ENCODE results near the gene MGAT3.

The MGAT3 gene

DNA sequence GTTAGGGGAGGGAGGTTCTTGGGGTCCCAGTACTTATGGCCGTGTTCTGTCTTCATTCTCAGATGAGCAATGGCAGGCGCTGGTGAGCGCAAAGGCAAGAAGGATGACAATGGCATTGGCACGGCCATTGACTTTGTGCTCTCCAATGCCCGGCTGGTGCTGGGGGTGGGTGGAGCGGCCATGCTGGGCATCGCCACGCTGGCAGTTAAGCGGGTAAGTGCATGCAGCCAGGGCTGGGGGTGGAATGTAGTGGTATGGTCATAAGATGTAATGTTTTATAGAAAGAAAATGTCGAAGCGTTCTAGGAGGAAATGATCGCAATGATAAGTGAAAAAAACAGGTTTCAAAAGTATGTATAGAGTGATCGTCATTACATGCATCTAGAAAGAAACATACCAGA lies 54.4 kb downstream of the MGAT3 start:
- TF ChIP-seq POLR2AphosphoS5 (IDR thresholded peaks at IDR 0.05; ENCODE audit: low read depth): no peak
- TF ChIP-seq GABPA (IDR thresholded peaks at IDR 0.05; ENCODE audit: low read depth): no peak
- TF ChIP-seq, protein P1, sequence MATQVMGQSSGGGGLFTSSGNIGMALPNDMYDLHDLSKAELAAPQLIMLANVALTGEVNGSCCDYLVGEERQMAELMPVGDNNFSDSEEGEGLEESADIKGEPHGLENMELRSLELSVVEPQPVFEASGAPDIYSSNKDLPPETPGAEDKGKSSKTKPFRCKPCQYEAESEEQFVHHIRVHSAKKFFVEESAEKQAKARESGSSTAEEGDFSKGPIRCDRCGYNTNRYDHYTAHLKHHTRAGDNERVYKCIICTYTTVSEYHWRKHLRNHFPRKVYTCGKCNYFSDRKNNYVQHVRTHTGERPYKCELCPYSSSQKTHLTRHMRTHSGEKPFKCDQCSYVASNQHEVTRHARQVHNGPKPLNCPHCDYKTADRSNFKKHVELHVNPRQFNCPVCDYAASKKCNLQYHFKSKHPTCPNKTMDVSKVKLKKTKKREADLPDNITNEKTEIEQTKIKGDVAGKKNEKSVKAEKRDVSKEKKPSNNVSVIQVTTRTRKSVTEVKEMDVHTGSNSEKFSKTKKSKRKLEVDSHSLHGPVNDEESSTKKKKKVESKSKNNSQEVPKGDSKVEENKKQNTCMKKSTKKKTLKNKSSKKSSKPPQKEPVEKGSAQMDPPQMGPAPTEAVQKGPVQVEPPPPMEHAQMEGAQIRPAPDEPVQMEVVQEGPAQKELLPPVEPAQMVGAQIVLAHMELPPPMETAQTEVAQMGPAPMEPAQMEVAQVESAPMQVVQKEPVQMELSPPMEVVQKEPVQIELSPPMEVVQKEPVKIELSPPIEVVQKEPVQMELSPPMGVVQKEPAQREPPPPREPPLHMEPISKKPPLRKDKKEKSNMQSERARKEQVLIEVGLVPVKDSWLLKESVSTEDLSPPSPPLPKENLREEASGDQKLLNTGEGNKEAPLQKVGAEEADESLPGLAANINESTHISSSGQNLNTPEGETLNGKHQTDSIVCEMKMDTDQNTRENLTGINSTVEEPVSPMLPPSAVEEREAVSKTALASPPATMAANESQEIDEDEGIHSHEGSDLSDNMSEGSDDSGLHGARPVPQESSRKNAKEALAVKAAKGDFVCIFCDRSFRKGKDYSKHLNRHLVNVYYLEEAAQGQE (IDR thresholded peaks at IDR 0.05; ENCODE audit: insufficient replicate concordance, low read depth): no peak
- TF ChIP-seq, protein P2, sequence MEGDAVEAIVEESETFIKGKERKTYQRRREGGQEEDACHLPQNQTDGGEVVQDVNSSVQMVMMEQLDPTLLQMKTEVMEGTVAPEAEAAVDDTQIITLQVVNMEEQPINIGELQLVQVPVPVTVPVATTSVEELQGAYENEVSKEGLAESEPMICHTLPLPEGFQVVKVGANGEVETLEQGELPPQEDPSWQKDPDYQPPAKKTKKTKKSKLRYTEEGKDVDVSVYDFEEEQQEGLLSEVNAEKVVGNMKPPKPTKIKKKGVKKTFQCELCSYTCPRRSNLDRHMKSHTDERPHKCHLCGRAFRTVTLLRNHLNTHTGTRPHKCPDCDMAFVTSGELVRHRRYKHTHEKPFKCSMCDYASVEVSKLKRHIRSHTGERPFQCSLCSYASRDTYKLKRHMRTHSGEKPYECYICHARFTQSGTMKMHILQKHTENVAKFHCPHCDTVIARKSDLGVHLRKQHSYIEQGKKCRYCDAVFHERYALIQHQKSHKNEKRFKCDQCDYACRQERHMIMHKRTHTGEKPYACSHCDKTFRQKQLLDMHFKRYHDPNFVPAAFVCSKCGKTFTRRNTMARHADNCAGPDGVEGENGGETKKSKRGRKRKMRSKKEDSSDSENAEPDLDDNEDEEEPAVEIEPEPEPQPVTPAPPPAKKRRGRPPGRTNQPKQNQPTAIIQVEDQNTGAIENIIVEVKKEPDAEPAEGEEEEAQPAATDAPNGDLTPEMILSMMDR (IDR thresholded peaks at IDR 0.05; ENCODE audit: insufficient read depth, low read length): no peak
- TF ChIP-seq SPI1 (IDR thresholded peaks at IDR 0.05; ENCODE audit: borderline replicate concordance, low read depth): no peak
- no peak for DNase-seq (ENCODE audit: low read depth in 1 of 2, low spot score in 1 of 2)
- Histone ChIP-seq H3K27me3 (ENCODE audit: insufficient read depth, poor library complexity, severe bottlenecking) (no peaks in the 10 kb centered on the region), H3K4me3 (replicated peaks; ENCODE audit: insufficient read depth, low read length) (no peak overlapping the region), H3K27ac (replicated peaks) (no peak overlapping the region)

DNA sequence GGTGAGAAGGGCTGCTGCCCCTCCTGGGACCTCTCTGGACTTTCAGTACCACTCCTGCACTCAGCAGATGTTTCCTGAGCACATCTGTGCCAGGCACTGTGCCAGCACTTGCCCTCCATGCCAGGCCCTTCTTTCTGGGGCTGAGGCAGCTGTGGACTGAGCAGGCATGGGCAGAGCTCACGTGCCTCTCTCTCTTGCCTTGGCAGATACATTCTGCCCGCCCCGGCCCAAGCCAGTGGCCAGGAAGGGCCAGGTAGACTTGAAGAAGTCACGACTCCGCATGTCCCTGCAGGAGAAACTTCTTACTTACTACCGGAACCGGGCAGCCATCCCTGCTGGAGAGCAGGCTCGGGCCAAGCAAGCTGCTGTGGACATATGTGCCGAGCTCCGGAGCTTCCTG lies 55.2 kb downstream of the MGAT3 start:
- TF ChIP-seq POLR2AphosphoS5 (IDR thresholded peaks at IDR 0.05; ENCODE audit: low read depth) (no peak), SPI1 (IDR thresholded peaks at IDR 0.05; ENCODE audit: borderline replicate concordance, low read depth) (no peak), GABPA (IDR thresholded peaks at IDR 0.05; ENCODE audit: low read depth) (no peak)
- TF ChIP-seq, protein P2 (IDR thresholded peaks at IDR 0.05; ENCODE audit: insufficient read depth, low read length): no peak
- TF ChIP-seq, protein P1 (IDR thresholded peaks at IDR 0.05; ENCODE audit: insufficient replicate concordance, low read depth): no peak
- no peak for DNase-seq (ENCODE audit: low read depth in 1 of 2, low spot score in 1 of 2)
- no peaks in the 10 kb centered on the region for H3K27me3 ChIP-seq (ENCODE audit: insufficient read depth, poor library complexity, severe bottlenecking)
- no peak overlapping the region for H3K4me3 ChIP-seq (replicated peaks; ENCODE audit: insufficient read depth, low read length)
- no peak overlapping the region for H3K27ac ChIP-seq (replicated peaks)

DNA sequence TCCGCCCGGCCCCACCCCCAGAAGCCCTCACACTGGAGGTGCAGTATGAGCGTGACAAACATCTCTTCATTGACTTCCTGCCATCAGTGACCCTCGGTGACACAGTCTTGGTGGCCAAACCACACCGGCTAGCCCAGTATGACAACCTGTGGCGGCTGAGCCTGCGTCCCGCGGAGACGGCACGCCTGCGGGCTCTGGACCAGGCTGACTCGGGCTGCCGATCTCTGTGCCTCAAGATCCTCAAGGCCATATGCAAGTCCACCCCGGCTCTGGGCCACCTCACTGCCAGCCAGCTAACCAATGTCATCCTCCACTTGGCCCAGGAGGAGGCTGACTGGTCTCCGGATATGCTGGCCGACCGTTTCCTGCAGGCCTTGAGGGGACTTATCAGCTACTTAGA lies 57.0 kb downstream of the MGAT3 start:
- TF ChIP-seq, protein P1 (IDR thresholded peaks at IDR 0.05; ENCODE audit: insufficient replicate concordance, low read depth): no peak
- TF ChIP-seq SPI1 (IDR thresholded peaks at IDR 0.05; ENCODE audit: borderline replicate concordance, low read depth) (no peak), GABPA (IDR thresholded peaks at IDR 0.05; ENCODE audit: low read depth) (no peak)
- TF ChIP-seq, protein P2 (IDR thresholded peaks at IDR 0.05; ENCODE audit: insufficient read depth, low read length): no peak
- Histone ChIP-seq H3K27ac (replicated peaks) (no peak overlapping the region), H3K4me3 (replicated peaks; ENCODE audit: insufficient read depth, low read length) (no peak overlapping the region), H3K27me3 (ENCODE audit: insufficient read depth, poor library complexity, severe bottlenecking) (no peaks in the 10 kb centered on the region)
- DNase-seq (ENCODE audit: low read depth in 1 of 2, low spot score in 1 of 2): no peak
